Measurements from ENCODE around the gene JMJD1C.
"Not testable (repeated sequence)": the region's sequence is repeated elsewhere in the genome, so short reads cannot be mapped to it uniquely, and the experiment has no call there.

The JMJD1C gene

DNA sequence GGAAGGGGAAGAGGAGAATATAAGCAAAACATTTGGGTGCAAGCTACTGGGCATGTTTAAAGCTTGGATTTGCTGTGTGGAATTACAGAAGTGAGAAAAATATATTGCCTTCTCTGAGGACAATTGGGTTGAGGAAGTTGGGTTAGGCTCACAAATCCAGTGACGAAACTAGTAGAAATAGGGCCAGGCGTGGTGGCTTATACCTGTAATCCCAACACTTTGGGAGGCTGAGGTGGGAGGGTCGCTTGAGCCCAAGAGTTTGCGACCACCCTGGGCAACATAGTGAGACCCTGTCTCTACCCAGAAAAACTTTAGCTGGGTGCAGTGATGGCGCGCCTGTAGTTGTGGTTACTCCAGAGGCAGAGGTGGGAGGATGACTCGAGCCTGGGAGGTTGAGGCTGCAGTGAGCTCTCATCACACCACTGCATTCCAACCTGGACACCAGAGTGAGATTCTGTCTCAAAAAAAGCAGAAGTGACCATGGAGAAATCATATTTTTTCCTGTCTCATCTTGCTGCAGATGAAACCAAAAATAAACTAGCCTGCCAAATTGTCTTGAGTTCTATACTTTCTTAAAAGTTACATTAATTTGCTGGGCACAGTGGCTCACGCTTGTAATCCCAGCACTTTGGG, 310.3 kb downstream of the JMJD1C start:
- H3K4me1 ChIP-seq (ENCODE audit: control insufficient read depth, insufficient read depth, low read depth, low read length) = peaks cover 1% of the 10 kb centered on the region
- H3K4ac ChIP-seq (ENCODE audit: low read depth in 1 of 2, low read length in 2 of 2) = no peak overlapping the region
- H3K79me1 ChIP-seq (replicated peaks; ENCODE audit: low read length, poor library complexity, severe bottlenecking) = peaks cover 16% of the 10 kb centered on the region
- no peak for DNase-seq
- H2BK5ac ChIP-seq (ENCODE audit: low read depth, low read length, poor library complexity, severe bottlenecking) = no peak overlapping the region
- peaks cover 9 to 57% of the 10 kb centered on the region in 2 experiments for H3K36me3 ChIP-seq (ENCODE audit: control insufficient read depth in 1 of 2, insufficient read depth in 2 of 2, low read depth in 1 of 2, low read length in 2 of 2)
- H3K14ac ChIP-seq (ENCODE audit: low read length in 2 of 2) = no peak overlapping the region
- no peak overlapping the region for H3K4me2 ChIP-seq (ENCODE audit: low read length, poor library complexity, severe bottlenecking)
- H4K91ac ChIP-seq (ENCODE audit: low read length) = no peak overlapping the region
- 93% methylated on average over 8 of the region's 8 CpGs for WGBS
- H2BK120ac ChIP-seq (ENCODE audit: low read depth, low read length) = peak overlapping the region; percentile 34
- no peak overlapping the region for H3K9ac ChIP-seq (ENCODE audit: low read length)
- H2AFZ ChIP-seq (ENCODE audit: low read depth, low read length) = no peak overlapping the region
- no peak overlapping the region for H3K23ac ChIP-seq (ENCODE audit: low read length in 2 of 2)
- no peak overlapping the region for H2BK15ac ChIP-seq (ENCODE audit: low read depth, poor library complexity, severe bottlenecking)
- H4K8ac ChIP-seq (ENCODE audit: low read length) = no peak overlapping the region
- no peak overlapping the region for H2AK5ac ChIP-seq (ENCODE audit: low read length, severe bottlenecking)
- no peaks in the 10 kb centered on the region for H3K27me3 ChIP-seq (ENCODE audit: control insufficient read depth in 1 of 2, insufficient read depth in 1 of 2, low read length in 2 of 2)
- no peak overlapping the region for H3K4me3 ChIP-seq (ENCODE audit: insufficient read depth in 1 of 2, low read depth in 1 of 2, low read length in 2 of 2)
- H3K9me3 ChIP-seq (ENCODE audit: control insufficient read depth, low read length) = no peaks in the 10 kb centered on the region
- H2BK12ac ChIP-seq (ENCODE audit: low read length in 2 of 2) = no peak overlapping the region
- no peak overlapping the region for H3K18ac ChIP-seq (ENCODE audit: low read depth in 1 of 2, low read length in 2 of 2)
- no peak overlapping the region for H3K27ac ChIP-seq (ENCODE audit: low read length, poor library complexity, severe bottlenecking)

DNA sequence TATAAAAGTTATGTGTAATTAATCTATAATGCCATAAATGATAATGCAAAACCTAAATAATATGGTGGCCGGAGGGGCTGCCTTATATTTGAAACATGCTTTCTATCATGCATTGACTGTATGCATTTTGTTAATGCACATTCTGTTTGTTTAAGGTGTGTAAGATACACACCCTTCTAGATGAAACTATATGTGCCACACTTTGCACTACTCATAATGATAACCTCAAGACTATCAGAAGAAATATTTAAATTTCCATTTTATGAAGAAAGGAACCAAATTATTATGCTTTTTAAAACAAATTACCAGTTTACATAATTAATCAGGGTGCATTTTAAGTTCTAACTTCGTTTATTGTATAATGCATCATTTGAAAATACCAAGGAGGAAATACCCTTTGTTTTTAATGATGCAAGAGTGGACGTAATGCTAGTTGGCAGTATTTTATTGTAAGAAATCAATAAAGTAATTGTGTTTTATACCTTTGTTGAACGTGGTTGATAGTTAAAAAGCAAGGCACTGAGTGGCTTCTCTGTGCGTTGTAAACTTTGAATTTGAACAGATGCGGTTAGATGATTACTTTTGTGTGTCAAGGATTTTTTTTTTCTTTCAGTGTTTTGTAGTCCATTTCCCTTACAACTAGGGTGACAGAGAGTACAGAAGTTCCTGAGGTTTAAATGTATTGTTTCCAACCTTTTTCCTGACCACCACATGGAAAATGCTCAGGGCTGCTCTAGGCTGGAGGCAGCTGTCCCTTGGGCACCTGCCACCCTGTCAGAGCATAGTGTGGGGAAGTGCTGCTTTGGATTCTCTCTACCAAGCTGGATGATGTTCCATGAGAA, 311.0 kb downstream of the JMJD1C start:
- 100% methylated on average over 5 of the region's 6 CpGs for WGBS
- Histone ChIP-seq H2BK12ac (ENCODE audit: low read length in 2 of 2) (no peak overlapping the region), H3K4me1 (ENCODE audit: control insufficient read depth, insufficient read depth, low read depth, low read length) (peaks cover 1% of the 10 kb centered on the region), H3K27me3 (ENCODE audit: control insufficient read depth in 1 of 2, insufficient read depth in 1 of 2, low read length in 2 of 2) (no peaks in the 10 kb centered on the region), H2AFZ (ENCODE audit: low read depth, low read length) (no peak overlapping the region), H2BK120ac (ENCODE audit: low read depth, low read length) (peak overlapping the region; percentile 34), H2BK5ac (ENCODE audit: low read depth, low read length, poor library complexity, severe bottlenecking) (no peak overlapping the region), H3K4me3 (ENCODE audit: insufficient read depth in 1 of 2, low read depth in 1 of 2, low read length in 2 of 2) (no peak overlapping the region), H2AK5ac (ENCODE audit: low read length, severe bottlenecking) (no peak overlapping the region), H3K23ac (ENCODE audit: low read length in 2 of 2) (no peak overlapping the region), H3K18ac (ENCODE audit: low read depth in 1 of 2, low read length in 2 of 2) (no peak overlapping the region), H3K4me2 (ENCODE audit: low read length, poor library complexity, severe bottlenecking) (no peak overlapping the region), H3K79me1 (replicated peaks; ENCODE audit: low read length, poor library complexity, severe bottlenecking) (peaks cover 18% of the 10 kb centered on the region), H3K9ac (ENCODE audit: low read length) (no peak overlapping the region), H3K36me3 (ENCODE audit: control insufficient read depth in 1 of 2, insufficient read depth in 2 of 2, low read depth in 1 of 2, low read length in 2 of 2) (peaks cover 11 to 62% of the 10 kb centered on the region in 2 experiments), H3K14ac (ENCODE audit: low read length in 2 of 2) (no peak overlapping the region), H3K4ac (ENCODE audit: low read depth in 1 of 2, low read length in 2 of 2) (no peak overlapping the region), H2BK15ac (ENCODE audit: low read depth, poor library complexity, severe bottlenecking) (no peak overlapping the region), H4K8ac (ENCODE audit: low read length) (no peak overlapping the region), H3K27ac (ENCODE audit: low read length, poor library complexity, severe bottlenecking) (no peak overlapping the region), H3K9me3 (ENCODE audit: control insufficient read depth, low read length) (no peaks in the 10 kb centered on the region), H4K91ac (ENCODE audit: low read length) (no peak overlapping the region)
- DNase-seq = no peak

DNA sequence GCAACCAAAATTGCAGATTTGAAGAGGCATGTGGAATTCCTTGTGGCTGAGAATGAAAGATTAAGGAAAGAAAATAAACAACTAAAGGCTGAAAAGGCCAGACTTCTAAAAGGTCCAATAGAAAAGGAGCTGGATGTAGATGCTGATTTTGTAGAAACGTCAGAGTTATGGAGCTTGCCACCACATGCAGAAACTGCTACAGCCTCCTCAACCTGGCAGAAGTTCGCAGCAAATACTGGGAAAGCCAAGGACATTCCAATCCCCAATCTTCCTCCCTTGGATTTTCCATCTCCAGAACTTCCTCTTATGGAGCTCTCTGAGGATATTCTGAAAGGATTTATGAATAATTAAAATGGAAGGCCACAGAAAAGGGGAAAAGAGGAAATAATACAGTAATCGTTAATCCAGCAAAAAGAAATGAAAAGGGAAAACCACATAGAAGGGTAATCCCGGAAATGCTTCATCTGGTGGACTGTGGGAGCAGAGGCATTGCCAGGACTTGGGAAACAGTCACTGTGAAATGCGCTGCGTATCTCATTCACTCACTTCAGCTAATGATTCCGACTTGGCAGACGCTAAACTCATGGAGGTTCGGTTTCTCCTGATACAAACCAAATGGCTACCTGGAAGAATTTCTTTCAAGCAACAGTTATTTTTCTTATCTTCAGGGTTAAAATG, 311.8 kb downstream of the JMJD1C start:
- over 99% methylated on average over 8 of the region's 9 CpGs for WGBS
- H3K9ac ChIP-seq (ENCODE audit: low read length); H4K8ac ChIP-seq (ENCODE audit: low read length); H3K4me1 ChIP-seq (ENCODE audit: control insufficient read depth, insufficient read depth, low read depth, low read length); H2AK5ac ChIP-seq (ENCODE audit: low read length, severe bottlenecking); H3K4me2 ChIP-seq (ENCODE audit: low read length, poor library complexity, severe bottlenecking); H2BK15ac ChIP-seq (ENCODE audit: low read depth, poor library complexity, severe bottlenecking); H2BK120ac ChIP-seq (ENCODE audit: low read depth, low read length); H3K27me3 ChIP-seq (ENCODE audit: control insufficient read depth in 1 of 2, insufficient read depth in 1 of 2, low read length in 2 of 2); H2AFZ ChIP-seq (ENCODE audit: low read depth, low read length); H3K14ac ChIP-seq (ENCODE audit: low read length in 2 of 2); DNase-seq; H2BK5ac ChIP-seq (ENCODE audit: low read depth, low read length, poor library complexity, severe bottlenecking); H3K27ac ChIP-seq (ENCODE audit: low read length, poor library complexity, severe bottlenecking); H3K18ac ChIP-seq (ENCODE audit: low read depth in 1 of 2, low read length in 2 of 2); H3K4ac ChIP-seq (ENCODE audit: low read depth in 1 of 2, low read length in 2 of 2); H3K23ac ChIP-seq (ENCODE audit: low read length in 2 of 2); H2BK12ac ChIP-seq (ENCODE audit: low read length in 2 of 2); H3K4me3 ChIP-seq (ENCODE audit: insufficient read depth in 1 of 2, low read depth in 1 of 2, low read length in 2 of 2); H4K91ac ChIP-seq (ENCODE audit: low read length); H3K9me3 ChIP-seq (ENCODE audit: control insufficient read depth, low read length): not testable (repeated sequence)
- H3K79me1 ChIP-seq (replicated peaks; ENCODE audit: low read length, poor library complexity, severe bottlenecking) = peaks cover 19% of the 10 kb centered on the region
- H3K36me3 ChIP-seq (ENCODE audit: control insufficient read depth in 1 of 2, insufficient read depth in 2 of 2, low read depth in 1 of 2, low read length in 2 of 2) = peaks cover 11 to 62% of the 10 kb centered on the region in 2 experiments

DNA sequence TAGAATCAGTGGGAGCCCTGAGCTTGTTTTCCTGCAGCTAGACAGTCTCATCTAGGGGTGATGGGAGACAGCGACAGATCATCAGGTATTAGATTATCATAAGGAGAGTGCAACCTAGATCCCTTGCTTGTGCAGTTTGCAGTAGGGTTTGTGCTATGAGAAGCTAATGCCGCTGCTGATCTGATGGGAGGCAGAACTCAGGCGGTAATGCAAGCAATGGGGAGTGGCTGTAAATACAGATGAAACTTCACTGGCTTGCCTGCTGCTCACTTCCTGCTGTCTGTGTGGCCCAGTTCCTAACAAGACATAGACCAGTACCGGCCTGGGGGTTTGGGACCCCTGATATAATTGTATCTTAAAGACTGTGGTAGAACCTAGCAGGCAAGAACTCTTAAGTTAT, 315.0 kb downstream of the JMJD1C start:
- H3K9me3 ChIP-seq (ENCODE audit: control insufficient read depth, low read length) = no peaks in the 10 kb centered on the region
- no peaks in the 10 kb centered on the region for H3K27me3 ChIP-seq (ENCODE audit: control insufficient read depth in 1 of 2, insufficient read depth in 1 of 2, low read length in 2 of 2)
- peaks cover 23% of the 10 kb centered on the region for H3K79me1 ChIP-seq (replicated peaks; ENCODE audit: low read length, poor library complexity, severe bottlenecking)
- no peak overlapping the region for H2BK15ac ChIP-seq (ENCODE audit: low read depth, poor library complexity, severe bottlenecking)
- peaks cover 11 to 76% of the 10 kb centered on the region in 2 experiments for H3K36me3 ChIP-seq (ENCODE audit: control insufficient read depth in 1 of 2, insufficient read depth in 2 of 2, low read depth in 1 of 2, low read length in 2 of 2)
- no peak overlapping the region for H2BK5ac ChIP-seq (ENCODE audit: low read depth, low read length, poor library complexity, severe bottlenecking)
- no peak overlapping the region for H3K27ac ChIP-seq (ENCODE audit: low read length, poor library complexity, severe bottlenecking)
- 94% methylated on average over 4 of the region's 4 CpGs for WGBS
- no peak overlapping the region for H3K18ac ChIP-seq (ENCODE audit: low read depth in 1 of 2, low read length in 2 of 2)
- H3K14ac ChIP-seq (ENCODE audit: low read length in 2 of 2) = no peak overlapping the region
- H3K4ac ChIP-seq (ENCODE audit: low read depth in 1 of 2, low read length in 2 of 2) = no peak overlapping the region
- H2BK12ac ChIP-seq (ENCODE audit: low read length in 2 of 2) = peak overlapping the region in 1 of 2 experiments; percentile 31
- no peak overlapping the region for H3K4me2 ChIP-seq (ENCODE audit: low read length, poor library complexity, severe bottlenecking)
- no peak overlapping the region for H2BK120ac ChIP-seq (ENCODE audit: low read depth, low read length)
- H2AFZ ChIP-seq (ENCODE audit: low read depth, low read length) = no peak overlapping the region
- no peak overlapping the region for H4K8ac ChIP-seq (ENCODE audit: low read length)
- H3K4me1 ChIP-seq (ENCODE audit: control insufficient read depth, insufficient read depth, low read depth, low read length) = peaks cover 1% of the 10 kb centered on the region
- DNase-seq = no peak
- H3K23ac ChIP-seq (ENCODE audit: low read length in 2 of 2) = peak overlapping the region in 1 of 2 experiments; percentile 40
- H4K91ac ChIP-seq (ENCODE audit: low read length) = no peak overlapping the region
- H3K9ac ChIP-seq (ENCODE audit: low read length) = no peak overlapping the region
- no peak overlapping the region for H2AK5ac ChIP-seq (ENCODE audit: low read length, severe bottlenecking)
- H3K4me3 ChIP-seq (ENCODE audit: insufficient read depth in 1 of 2, low read depth in 1 of 2, low read length in 2 of 2) = no peak overlapping the region
